Uterus (tissue), 2 donors: Measurements from ENCODE around the gene SMAD4.

Source experiments
- POLR2A ChIP-seq, 2 donors: fragments of 450-650 bp; IDR thresholded peaks; one replicate each; pipeline ENCODE4 v1.6.1; 2016; ENCODE audit warnings: antibody characterized with exemption in 2 of 2, mild to moderate bottlenecking in 1 of 2, moderate library complexity in 1 of 2
- TF ChIP-seq, protein P1 (sequence below), 4 experiments: fragments of 200-600 bp in 2 of 4; fragments of 450-650 bp in 2 of 4; sonication (generic) in 2 of 4; IDR thresholded peaks; one replicate each; pipeline ENCODE4 v1.5.1; 2016 to 2019; ENCODE audit warnings: antibody characterized with exemption in 4 of 4, mild to moderate bottlenecking in 2 of 4, moderate library complexity in 1 of 4

GRCh38 chr18:51064256-51064655 lies 34.2 kb downstream of the SMAD4 start:
- TF ChIP-seq, protein P1, sequence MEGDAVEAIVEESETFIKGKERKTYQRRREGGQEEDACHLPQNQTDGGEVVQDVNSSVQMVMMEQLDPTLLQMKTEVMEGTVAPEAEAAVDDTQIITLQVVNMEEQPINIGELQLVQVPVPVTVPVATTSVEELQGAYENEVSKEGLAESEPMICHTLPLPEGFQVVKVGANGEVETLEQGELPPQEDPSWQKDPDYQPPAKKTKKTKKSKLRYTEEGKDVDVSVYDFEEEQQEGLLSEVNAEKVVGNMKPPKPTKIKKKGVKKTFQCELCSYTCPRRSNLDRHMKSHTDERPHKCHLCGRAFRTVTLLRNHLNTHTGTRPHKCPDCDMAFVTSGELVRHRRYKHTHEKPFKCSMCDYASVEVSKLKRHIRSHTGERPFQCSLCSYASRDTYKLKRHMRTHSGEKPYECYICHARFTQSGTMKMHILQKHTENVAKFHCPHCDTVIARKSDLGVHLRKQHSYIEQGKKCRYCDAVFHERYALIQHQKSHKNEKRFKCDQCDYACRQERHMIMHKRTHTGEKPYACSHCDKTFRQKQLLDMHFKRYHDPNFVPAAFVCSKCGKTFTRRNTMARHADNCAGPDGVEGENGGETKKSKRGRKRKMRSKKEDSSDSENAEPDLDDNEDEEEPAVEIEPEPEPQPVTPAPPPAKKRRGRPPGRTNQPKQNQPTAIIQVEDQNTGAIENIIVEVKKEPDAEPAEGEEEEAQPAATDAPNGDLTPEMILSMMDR (IDR thresholded peaks at IDR 0.05), result no peak
- no peak for TF ChIP-seq POLR2A (IDR thresholded peaks at IDR 0.05)
